Activated CD4-positive, alpha-beta T cell treated with anti-CD3 and anti-CD28 coated beads, Interleukin-2, Interleukin-6, amounts not matched to agents 100 ng/mL and 50 ng/mL, durations not matched to agents 16 hours and 8 hours (primary cell): ENCODE results near the gene PIGT.
"Not testable (repeated sequence)": the region's sequence is repeated elsewhere in the genome, so short reads cannot be mapped to it uniquely, and the experiment has no call there.

Source experiments
- DNase-seq: peaks from one replicate; pipeline ENCODE4 v3.0.0-alpha.2; 2020

The PIGT gene

DNA sequence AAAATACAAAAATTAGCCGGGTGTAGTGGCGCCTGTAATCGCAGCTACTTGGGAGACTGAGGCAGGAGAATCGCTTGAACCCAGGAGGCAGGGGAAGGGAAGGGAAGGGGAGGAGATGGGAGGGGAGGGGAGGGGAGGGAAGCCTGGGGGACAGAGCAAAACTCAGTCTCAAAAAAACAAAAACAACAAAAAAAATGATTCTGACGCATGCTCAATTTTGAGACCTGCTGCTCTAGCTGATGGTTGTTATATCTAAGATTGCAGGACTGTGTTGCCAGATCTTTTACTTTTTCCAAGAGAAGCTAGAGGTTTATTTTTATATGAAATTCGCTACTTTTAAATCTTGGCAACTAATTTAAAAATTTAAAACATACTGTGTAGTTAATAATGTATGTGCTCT lies 51.2 kb downstream of the PIGT start:
- DNase-seq: no peak

DNA sequence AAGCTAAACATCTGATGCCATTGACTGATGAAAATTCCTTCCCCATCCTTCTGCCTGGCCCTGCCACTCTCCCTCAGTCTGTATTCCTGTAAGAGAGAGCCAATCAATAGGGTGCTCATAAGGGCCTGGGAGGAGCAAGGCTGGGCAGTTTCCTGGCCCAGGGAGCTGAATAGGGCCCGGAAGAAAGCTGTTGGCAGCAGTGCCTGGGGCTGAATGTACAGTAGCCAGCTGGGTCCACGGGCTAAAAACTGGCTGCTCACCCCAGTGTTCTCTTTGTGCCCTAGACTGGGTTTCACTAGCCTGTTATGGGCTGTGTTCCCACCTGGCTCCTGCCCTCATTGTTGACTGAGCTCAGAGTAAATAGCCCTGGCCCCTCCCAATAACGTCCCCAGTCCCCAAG lies 51.9 kb downstream of the PIGT start:
- no peak for DNase-seq

DNA sequence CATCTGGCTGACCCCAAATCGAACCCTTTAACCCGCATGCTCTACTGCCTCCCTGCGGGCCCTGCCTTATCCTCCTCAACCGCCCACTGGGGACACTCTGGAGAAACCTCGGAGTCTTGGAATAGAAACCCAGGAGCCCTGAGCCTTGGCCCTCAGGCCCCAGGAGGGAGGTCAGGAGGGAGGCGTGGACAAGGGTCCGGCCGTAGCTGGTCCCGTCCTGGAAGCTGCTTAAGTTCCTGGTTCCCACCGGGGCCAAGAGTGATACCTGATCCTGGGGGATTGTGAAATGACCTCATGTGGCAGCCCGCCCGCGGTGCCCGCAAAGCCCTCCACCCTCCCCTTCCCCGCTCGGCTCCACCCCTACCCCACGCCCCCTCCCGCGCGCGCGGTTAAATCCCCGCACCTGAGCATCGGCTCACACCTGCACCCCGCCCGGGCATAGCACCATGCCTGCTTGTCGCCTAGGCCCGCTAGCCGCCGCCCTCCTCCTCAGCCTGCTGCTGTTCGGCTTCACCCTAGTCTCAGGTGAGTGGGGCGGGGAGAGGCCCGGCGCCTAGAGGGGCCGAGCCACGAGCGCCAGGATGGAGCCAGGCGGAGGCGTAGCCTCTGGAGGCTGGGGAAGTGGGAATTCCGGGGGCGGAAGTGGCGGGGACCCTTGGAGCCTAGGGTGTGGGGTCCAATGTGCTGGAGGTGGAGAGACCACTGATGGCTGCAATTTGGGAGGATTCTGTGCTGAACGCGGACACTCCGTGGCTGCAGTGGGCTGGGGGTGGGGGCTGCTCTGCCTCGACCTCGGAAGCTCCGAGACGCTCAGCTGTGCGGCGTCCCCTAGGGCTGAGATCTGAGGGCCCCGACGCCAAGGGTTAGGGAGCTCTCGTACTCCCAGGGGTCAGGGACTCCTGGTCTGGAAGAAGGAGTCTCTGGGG lies 53.7 kb downstream of the PIGT start, which contains the start of gene WFDC2:
Gene WFDC2 (plus strand): TSS at position 418 of the 926 bp plus-strand sequence. CDS start 29 bp downstream, at position 447.
- no peak for DNase-seq

- DNase-seq: no peak
Measured at GRCh38 chr20:45470262-45470931, 54.5 kb downstream of the PIGT start.

DNA sequence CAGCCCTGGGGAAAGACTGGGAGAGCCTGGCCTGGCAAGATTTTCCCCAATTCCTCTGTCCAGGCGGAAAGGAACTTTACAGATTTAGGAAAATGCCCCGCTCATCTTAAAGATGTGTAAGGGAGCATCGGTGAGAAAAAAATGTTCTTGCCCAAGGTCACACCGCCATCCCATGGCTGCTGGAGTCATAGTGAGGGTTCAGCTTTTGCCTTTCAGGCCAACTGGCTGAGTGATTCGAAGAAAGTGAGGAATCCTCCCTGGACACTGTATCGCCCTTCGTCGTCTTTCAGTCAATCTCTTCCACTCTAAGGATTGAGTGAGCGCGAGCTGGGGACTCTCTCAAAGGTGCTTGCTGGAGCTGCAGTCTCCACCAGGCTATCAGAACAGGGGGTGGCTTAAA lies 55.0 kb downstream of the PIGT start:
- no peak for DNase-seq

GRCh38 chr20:45472286-45472685 lies 56.3 kb downstream of the PIGT start:
- not testable (repeated sequence) for DNase-seq
